Vagina (tissue), 2 donors: ENCODE data around the gene QRICH2.

ENCODE experiments used
- POLR2A ChIP-seq, 2 donors: fragments of 450-650 bp; IDR thresholded peaks; one replicate each; pipeline ENCODE4 v1.6.1; 2017; ENCODE audit warnings: antibody characterized with exemption in 2 of 2, mild to moderate bottlenecking in 2 of 2, moderate library complexity in 2 of 2
- TF ChIP-seq, protein P1 (sequence below), 3 experiments: fragments of 450-650 bp in 2 of 3; fragments of 200-600 bp in 1 of 3; sonication (generic) in 1 of 3; IDR thresholded peaks; one replicate each; pipeline ENCODE4 v1.5.1; 2017 to 2019; ENCODE audit warnings: antibody characterized with exemption in 3 of 3, mild to moderate bottlenecking in 2 of 3, moderate library complexity in 2 of 3

DNA sequence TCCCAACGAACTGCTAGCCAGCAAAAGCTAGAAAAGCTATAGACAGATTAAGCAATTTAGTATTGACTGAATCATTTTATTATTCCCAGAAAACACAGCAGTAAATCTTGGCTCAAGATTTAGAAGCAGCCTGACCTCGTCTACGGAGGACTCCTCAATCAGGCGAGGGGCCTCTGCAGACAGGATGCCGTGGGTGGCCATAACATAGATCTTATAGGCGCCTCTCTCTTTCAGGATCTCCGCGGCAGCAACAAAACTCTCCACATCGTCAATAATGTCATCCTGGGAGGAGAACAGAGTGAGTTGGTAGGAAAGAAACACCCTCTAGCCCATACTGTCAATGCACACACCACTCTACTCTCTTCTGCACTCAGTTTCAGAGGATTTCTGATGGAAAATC lies 4.7 kb upstream of the QRICH2 start:
- TF ChIP-seq POLR2A (IDR thresholded peaks at IDR 0.05) = no peak
- TF ChIP-seq, protein P1, sequence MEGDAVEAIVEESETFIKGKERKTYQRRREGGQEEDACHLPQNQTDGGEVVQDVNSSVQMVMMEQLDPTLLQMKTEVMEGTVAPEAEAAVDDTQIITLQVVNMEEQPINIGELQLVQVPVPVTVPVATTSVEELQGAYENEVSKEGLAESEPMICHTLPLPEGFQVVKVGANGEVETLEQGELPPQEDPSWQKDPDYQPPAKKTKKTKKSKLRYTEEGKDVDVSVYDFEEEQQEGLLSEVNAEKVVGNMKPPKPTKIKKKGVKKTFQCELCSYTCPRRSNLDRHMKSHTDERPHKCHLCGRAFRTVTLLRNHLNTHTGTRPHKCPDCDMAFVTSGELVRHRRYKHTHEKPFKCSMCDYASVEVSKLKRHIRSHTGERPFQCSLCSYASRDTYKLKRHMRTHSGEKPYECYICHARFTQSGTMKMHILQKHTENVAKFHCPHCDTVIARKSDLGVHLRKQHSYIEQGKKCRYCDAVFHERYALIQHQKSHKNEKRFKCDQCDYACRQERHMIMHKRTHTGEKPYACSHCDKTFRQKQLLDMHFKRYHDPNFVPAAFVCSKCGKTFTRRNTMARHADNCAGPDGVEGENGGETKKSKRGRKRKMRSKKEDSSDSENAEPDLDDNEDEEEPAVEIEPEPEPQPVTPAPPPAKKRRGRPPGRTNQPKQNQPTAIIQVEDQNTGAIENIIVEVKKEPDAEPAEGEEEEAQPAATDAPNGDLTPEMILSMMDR (IDR thresholded peaks at IDR 0.05) = no peak
